OCI-LY1 (cell line): ENCODE results near the gene ARHGDIA.

Experiments
- EZH2 ChIP-seq: fragments of 200-600 bp; sonication (generic), shearing (Covaris generic); IDR thresholded peaks from 2 replicates; pipeline ENCODE4 v1.8.0; 2017; ENCODE audit warnings: borderline replicate concordance, mixed run types, mild to moderate bottlenecking, antibody characterized with exemption, low read length, moderate library complexity, mixed read lengths
- TF ChIP-seq, protein P1 (sequence below): fragments of 200-600 bp; sonication (generic), shearing (Covaris generic); IDR thresholded peaks from 2 replicates; pipeline ENCODE4 v1.5.1; 2017; ENCODE audit warnings: mild to moderate bottlenecking, antibody characterized with exemption, low read length, moderate library complexity, mixed read lengths

DNA sequence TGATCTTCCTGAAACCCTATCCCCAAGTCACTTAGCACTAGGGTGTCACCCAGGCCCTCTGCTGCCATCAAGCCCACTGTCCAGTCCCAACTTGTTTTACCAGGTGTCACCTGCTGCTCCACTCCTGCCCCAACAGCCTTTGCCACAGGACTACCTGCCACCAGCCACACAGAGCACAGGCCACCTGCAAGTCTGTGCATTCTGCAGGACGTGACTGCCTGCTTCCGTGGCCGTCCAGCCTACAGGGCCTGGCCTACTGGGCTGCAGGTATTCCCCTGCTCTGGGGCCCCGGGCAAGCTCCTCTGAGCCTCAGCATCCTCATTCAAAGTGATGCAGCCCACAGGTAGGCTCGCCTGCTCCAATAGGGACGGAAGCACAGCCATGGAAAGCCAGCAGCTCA is 41.3 kb downstream of the ARHGDIA start:
- TF ChIP-seq EZH2: no peak
- TF ChIP-seq, protein P1, sequence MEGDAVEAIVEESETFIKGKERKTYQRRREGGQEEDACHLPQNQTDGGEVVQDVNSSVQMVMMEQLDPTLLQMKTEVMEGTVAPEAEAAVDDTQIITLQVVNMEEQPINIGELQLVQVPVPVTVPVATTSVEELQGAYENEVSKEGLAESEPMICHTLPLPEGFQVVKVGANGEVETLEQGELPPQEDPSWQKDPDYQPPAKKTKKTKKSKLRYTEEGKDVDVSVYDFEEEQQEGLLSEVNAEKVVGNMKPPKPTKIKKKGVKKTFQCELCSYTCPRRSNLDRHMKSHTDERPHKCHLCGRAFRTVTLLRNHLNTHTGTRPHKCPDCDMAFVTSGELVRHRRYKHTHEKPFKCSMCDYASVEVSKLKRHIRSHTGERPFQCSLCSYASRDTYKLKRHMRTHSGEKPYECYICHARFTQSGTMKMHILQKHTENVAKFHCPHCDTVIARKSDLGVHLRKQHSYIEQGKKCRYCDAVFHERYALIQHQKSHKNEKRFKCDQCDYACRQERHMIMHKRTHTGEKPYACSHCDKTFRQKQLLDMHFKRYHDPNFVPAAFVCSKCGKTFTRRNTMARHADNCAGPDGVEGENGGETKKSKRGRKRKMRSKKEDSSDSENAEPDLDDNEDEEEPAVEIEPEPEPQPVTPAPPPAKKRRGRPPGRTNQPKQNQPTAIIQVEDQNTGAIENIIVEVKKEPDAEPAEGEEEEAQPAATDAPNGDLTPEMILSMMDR: no peak
